Stimulated activated naive B cell treated with anti-CD40 and anti-IgM and Interleukin-4, amounts not matched to agents 10 μg/mL and 1 μg/mL and 100 μg/mL, for 72 hours (primary cell): ENCODE measurements around the gene SCAMP2.
"Not testable (repeated sequence)": the region's sequence is repeated elsewhere in the genome, so short reads cannot be mapped to it uniquely, and the experiment has no call there.

Source experiments
- ATAC-seq, 2 donors: fragments of 150-1000 bp; cut with Tn5 transposase; replicated peaks; 2 replicates each; pipeline ENCODE4 v1.10.0; 2021; ENCODE audit warnings: moderate library complexity in 1 of 2
- DNase-seq: peaks from one replicate; pipeline ENCODE4 v3.0.0; 2021
- H3K27ac Mint-ChIP-seq: one replicate; pipeline ENCODE4 v1.8.0; 2022; ENCODE audit warnings: mild to moderate bottlenecking, mixed read lengths
- H3K27me3 Mint-ChIP-seq, 2 donors: one replicate each; pipeline ENCODE4 v1.8.0; 2022; ENCODE audit warnings: mixed read lengths in 2 of 2
- H3K36me3 Mint-ChIP-seq, 2 donors: one replicate each; pipeline ENCODE4 v1.8.0; 2022; ENCODE audit warnings: mixed read lengths in 2 of 2, mild to moderate bottlenecking in 1 of 2
- H3K4me1 Mint-ChIP-seq, 2 donors: one replicate each; pipeline ENCODE4 v1.8.0; 2022; ENCODE audit warnings: mixed read lengths in 2 of 2, mild to moderate bottlenecking in 1 of 2
- H3K4me3 Mint-ChIP-seq, 2 donors: one replicate each; pipeline ENCODE4 v1.8.0; 2022; ENCODE audit warnings: mild to moderate bottlenecking in 2 of 2, mixed read lengths in 2 of 2, moderate library complexity in 1 of 2
- H3K9me3 Mint-ChIP-seq, 2 donors: one replicate each; pipeline ENCODE4 v1.8.0; 2022; ENCODE audit warnings: mixed read lengths in 2 of 2, mild to moderate bottlenecking in 1 of 2

The SCAMP2 gene

DNA sequence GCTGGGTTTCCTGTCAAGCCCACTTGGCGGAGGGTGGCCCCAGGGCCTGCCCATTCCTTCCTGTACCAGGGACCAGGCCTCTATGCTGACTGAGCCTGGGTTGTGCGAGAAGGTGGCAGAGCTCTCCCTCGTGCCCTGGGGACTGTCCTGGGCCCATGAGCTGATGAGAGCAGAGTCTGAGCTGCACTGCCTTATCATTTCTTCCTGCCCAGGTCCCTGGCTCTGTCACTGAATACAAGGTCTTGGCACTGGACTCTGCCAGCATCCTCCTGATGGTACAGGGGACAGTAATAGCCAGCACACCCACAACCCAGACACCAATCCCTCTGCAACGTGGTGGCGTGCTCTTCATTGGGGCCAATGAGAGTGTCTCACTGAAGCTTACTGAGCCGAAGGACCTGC, 24.1 kb upstream of the SCAMP2 start:
- no peak for DNase-seq
- Mint-ChIP-seq H3K9me3 (no peaks in the 10 kb centered on the region), H3K36me3 (peaks cover 26 to 51% of the 10 kb centered on the region in 2 donors), H3K27ac (peak overlapping the region; percentile 31), H3K27me3 (no peaks in the 10 kb centered on the region), H3K4me1 (peaks cover 14 to 24% of the 10 kb centered on the region in 2 donors), H3K4me3 (no peak overlapping the region)
- ATAC-seq, result no peak

GRCh38 chr15:74896316-74896715, 23.2 kb upstream of the SCAMP2 start:
- no peaks in the 10 kb centered on the region for H3K27me3 Mint-ChIP-seq
- no peaks in the 10 kb centered on the region for H3K9me3 Mint-ChIP-seq
- no peak overlapping the region for H3K27ac Mint-ChIP-seq
- H3K4me1 Mint-ChIP-seq, result peaks cover 14 to 27% of the 10 kb centered on the region in 2 donors
- DNase-seq (no peak), ATAC-seq (no peak)
- peaks cover 26 to 58% of the 10 kb centered on the region in 2 donors for H3K36me3 Mint-ChIP-seq
- no peak overlapping the region for H3K4me3 Mint-ChIP-seq

DNA sequence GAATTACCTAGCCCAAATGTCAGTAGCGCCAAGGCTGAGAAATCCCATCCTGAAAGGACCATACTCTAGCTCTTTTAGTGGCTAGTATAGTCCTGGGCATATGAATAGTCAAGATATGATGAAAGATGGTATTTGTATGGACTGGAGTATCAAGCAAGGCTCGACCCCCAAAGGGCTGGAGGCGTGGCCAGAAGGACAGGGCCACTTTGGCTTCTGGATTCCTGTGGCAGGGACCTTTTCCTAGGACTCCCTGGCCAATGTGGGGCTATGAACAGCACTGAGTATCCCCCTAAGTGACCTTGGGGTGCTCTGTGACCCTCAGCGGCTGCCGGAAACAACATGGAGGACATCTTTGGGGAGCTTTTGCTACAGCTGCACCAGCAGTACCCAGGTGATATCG, 22.7 kb upstream of the SCAMP2 start:
- Mint-ChIP-seq H3K27me3 (no peaks in the 10 kb centered on the region), H3K9me3 (no peaks in the 10 kb centered on the region), H3K4me1 (peaks cover 14 to 32% of the 10 kb centered on the region in 2 donors), H3K4me3 (no peak overlapping the region), H3K27ac (no peak overlapping the region), H3K36me3 (peaks cover 25 to 57% of the 10 kb centered on the region in 2 donors)
- DNase-seq, result no peak
- ATAC-seq, result no peak

DNA sequence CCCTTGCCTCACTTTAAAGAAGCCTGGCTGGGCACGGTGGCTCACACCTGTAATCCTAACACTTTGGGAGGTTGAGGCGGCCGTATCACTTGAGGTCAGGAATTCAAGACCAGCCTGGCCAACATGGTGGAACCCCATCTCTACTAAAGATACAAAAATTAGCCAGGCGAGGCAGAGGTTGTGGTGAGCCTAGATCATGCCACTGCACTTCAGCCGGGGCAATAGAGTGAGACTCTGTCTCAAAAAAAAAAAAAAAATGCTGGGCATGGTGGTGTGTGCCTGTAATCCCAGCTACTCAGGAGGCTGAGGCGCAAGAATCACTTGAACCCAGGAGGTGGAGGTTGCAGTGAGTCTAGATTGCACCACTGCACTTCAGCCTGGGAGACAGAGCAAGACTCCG, 21.2 kb upstream of the SCAMP2 start:
- Mint-ChIP-seq H3K36me3 (peaks cover 18 to 48% of the 10 kb centered on the region in 2 donors), H3K4me1 (peaks cover 23 to 46% of the 10 kb centered on the region in 2 donors)
- not testable (repeated sequence) for DNase-seq, ATAC-seq, H3K9me3 Mint-ChIP-seq, H3K27ac Mint-ChIP-seq, H3K27me3 Mint-ChIP-seq, H3K4me3 Mint-ChIP-seq

- Mint-ChIP-seq H3K4me1 (peaks cover 27 to 51% of the 10 kb centered on the region in 2 donors), H3K9me3 (no peaks in the 10 kb centered on the region), H3K36me3 (peaks cover 18 to 44% of the 10 kb centered on the region in 2 donors), H3K27ac (peak overlapping the region; percentile 76), H3K27me3 (no peaks in the 10 kb centered on the region), H3K4me3 (no peak overlapping the region)
- no peak for ATAC-seq
- DNase-seq, result no peak
Measured at GRCh38 chr15:74893627-74894026, 20.5 kb upstream of the SCAMP2 start.

GRCh38 chr15:74892931-74893330, 19.8 kb upstream of the SCAMP2 start:
- H3K36me3 Mint-ChIP-seq, result peaks cover 18 to 44% of the 10 kb centered on the region in 2 donors
- H3K4me3 Mint-ChIP-seq, result no peak overlapping the region
- peak overlapping the region; percentile 71 for H3K27ac Mint-ChIP-seq

DNA sequence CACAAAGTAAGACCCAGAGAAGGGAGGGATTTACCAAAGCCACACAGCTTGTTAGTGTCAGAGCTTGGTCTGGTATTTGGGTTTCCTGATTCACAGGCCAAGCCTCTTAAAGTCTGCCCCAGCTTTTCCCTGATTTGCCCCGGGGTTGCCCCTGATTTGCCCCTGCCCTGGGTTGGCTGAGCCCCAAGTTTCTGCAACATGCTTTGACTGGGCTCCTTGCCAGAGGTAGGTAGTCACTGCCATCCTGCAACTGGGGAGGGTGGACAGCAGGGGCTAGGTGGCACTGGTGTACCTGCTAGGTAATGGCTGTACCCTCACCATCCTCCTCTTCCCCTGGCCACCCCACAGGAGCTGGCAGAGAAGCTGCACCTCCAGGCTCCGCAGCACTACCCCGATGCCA, 19.1 kb upstream of the SCAMP2 start:
- Mint-ChIP-seq H3K27ac (no peak overlapping the region), H3K4me3 (no peak overlapping the region), H3K27me3 (no peaks in the 10 kb centered on the region), H3K4me1 (peaks cover 29 to 51% of the 10 kb centered on the region in 2 donors), H3K36me3 (peaks cover 16 to 42% of the 10 kb centered on the region in 2 donors), H3K9me3 (no peaks in the 10 kb centered on the region)
- ATAC-seq (no peak), DNase-seq (no peak)

More at GRCh38 chr15:74892931-74893330, 19.8 kb upstream of the SCAMP2 start:
- peaks cover 27 to 51% of the 10 kb centered on the region in 2 donors for H3K4me1 Mint-ChIP-seq
- ATAC-seq, result no peak
- H3K9me3 Mint-ChIP-seq, result no peaks in the 10 kb centered on the region
- DNase-seq, result no peak
- H3K27me3 Mint-ChIP-seq, result no peaks in the 10 kb centered on the region

- H3K36me3 Mint-ChIP-seq, result peaks cover 16 to 34% of the 10 kb centered on the region in 2 donors
Measured at GRCh38 chr15:74891469-74891868, 18.3 kb upstream of the SCAMP2 start.

GRCh38 chr15:74890665-74890960, 17.4 kb upstream of the SCAMP2 start:
- H3K36me3 Mint-ChIP-seq, result peaks cover 16 to 32% of the 10 kb centered on the region in 2 donors
- no peaks in the 10 kb centered on the region for H3K27me3 Mint-ChIP-seq
- no peaks in the 10 kb centered on the region for H3K9me3 Mint-ChIP-seq
- peak overlapping the region; percentile 97 for H3K27ac Mint-ChIP-seq
- H3K4me3 Mint-ChIP-seq, result peak overlapping the region; percentile 92 to 93
- DNase-seq (no peak), ATAC-seq (no peak)
- H3K4me1 Mint-ChIP-seq, result peaks cover 30 to 51% of the 10 kb centered on the region in 2 donors

More at GRCh38 chr15:74891469-74891868, 18.3 kb upstream of the SCAMP2 start:
- H3K9me3 Mint-ChIP-seq, result no peaks in the 10 kb centered on the region
- peaks cover 30 to 51% of the 10 kb centered on the region in 2 donors for H3K4me1 Mint-ChIP-seq
- DNase-seq (no peak), ATAC-seq (no peak)
- H3K4me3 Mint-ChIP-seq, result no peak overlapping the region
- H3K27me3 Mint-ChIP-seq, result no peaks in the 10 kb centered on the region
- H3K27ac Mint-ChIP-seq, result no peak overlapping the region

DNA sequence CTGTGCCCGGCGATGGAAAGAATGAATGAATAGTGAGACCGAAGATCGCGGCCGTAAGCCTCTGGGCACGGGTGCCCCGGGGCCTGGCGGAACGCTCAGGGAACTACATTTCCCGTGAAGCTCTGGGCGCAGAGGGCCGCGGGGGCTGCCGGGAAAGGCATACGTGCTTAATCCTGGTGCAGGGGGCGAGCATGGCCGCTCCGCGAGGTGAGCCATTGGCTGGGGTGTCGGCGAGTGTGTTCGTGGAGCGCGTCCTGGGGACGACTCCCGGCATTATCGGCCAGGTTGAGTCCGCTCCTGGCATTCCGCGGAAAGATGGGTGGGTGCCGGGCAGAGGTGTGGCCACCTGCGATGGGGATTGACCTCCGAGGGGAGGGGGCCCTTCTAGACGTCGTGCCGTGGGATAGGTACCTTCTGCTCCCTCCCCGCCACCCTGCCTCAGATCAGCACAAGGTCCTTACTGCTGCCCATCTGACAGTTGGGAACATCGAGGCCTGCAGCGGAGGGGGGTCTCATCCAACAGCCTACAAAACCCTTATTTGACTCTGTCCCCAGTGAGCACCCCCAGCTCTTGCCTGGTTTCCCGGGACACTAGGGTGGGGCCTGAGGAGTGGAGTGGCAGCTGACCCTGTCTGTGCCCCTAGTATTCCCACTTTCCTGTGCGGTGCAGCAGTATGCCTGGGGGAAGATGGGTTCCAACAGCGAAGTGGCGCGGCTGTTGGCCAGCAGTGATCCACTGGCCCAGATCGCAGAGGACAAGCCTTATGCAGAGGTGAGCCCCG, 16.9 kb upstream of the SCAMP2 start, which contains the start of gene MPI:
Gene MPI, plus strand, starts transcription at position 160 of the 782 bp plus-strand sequence. Its CDS starts 32 bp downstream, at position 192.
- Mint-ChIP-seq H3K27me3 (no peaks in the 10 kb centered on the region), H3K27ac (peak within 1 kb of the TSS; percentile 97), H3K4me3 (peak within 1 kb of the TSS; percentile 92 to 93), H3K9me3 (no peaks in the 10 kb centered on the region), H3K36me3 (peaks cover 13 to 30% of the 10 kb centered on the region in 2 donors), H3K4me1 (peaks cover 30 to 51% of the 10 kb centered on the region in 2 donors)
- peak; percentile 99 for ATAC-seq
- peak; percentile 83 for DNase-seq

DNA sequence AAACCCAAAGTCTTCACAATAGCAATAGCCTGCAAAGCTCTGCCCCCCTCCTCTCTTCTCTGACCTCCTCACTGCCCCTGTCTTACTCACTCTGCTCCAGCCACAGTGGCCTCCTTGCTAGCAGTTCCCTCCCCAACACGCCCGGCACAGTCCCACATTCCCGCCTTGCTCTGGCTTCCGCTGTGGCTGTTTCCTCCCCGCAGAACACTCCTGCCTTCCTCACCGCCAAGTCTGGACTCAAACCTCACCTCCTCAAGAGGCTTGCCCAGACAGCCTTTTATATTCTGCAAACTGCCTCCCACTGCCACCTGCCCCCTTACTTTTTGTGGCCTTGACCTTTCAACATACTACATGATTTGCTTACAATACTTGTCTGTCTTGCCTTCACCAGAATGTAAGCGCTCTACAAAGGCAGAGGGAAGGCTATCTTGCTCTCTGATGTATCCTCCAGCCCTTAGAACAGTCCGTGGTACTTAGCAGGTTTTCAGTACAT, 16.3 kb upstream of the SCAMP2 start:
- peaks cover 30 to 51% of the 10 kb centered on the region in 2 donors for H3K4me1 Mint-ChIP-seq
- H3K9me3 Mint-ChIP-seq, result no peaks in the 10 kb centered on the region
- H3K27ac Mint-ChIP-seq, result peak overlapping the region; percentile 97
- DNase-seq (no peak), ATAC-seq (peak in 1 of 2 donors; percentile 7)
- peak overlapping the region; percentile 92 to 93 for H3K4me3 Mint-ChIP-seq
- H3K27me3 Mint-ChIP-seq, result no peaks in the 10 kb centered on the region
- H3K36me3 Mint-ChIP-seq, result peaks cover 13 to 26% of the 10 kb centered on the region in 2 donors

DNA sequence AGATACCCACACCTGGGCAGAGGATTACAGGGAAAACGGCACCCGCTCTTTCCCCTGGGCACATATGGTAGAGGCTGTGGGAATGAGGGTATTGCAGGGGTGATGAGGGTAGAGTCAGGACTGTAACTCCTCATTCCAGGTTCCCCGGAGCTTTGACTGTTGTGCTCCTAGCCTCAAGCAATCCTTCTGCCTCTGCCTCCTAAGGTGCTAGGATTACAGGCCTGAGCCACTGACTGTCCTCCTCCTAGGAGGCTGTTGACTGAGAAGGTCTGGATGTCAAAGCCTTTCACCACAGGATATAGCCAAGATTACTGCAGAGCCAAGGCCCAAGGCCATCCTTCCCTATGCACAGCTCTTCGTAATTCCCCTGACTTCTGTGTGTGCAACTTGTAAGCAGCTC, 15.6 kb upstream of the SCAMP2 start:
- Mint-ChIP-seq H3K4me3 (peak overlapping the region in 1 of 2 donors; percentile 92), H3K4me1 (peaks cover 28 to 49% of the 10 kb centered on the region in 2 donors), H3K36me3 (peaks cover 12 to 23% of the 10 kb centered on the region in 2 donors), H3K27ac (no peak overlapping the region), H3K9me3 (no peaks in the 10 kb centered on the region), H3K27me3 (no peaks in the 10 kb centered on the region)
- DNase-seq (no peak), ATAC-seq (no peak)

GRCh38 chr15:74887537-74888193, 14.5 kb upstream of the SCAMP2 start:
- H3K27me3 Mint-ChIP-seq, H3K27ac Mint-ChIP-seq, DNase-seq, ATAC-seq, H3K4me3 Mint-ChIP-seq, H3K9me3 Mint-ChIP-seq: not testable (repeated sequence)
- H3K36me3 Mint-ChIP-seq, result peaks cover 4 to 13% of the 10 kb centered on the region in 2 donors
- peaks cover 18 to 38% of the 10 kb centered on the region in 2 donors for H3K4me1 Mint-ChIP-seq

GRCh38 chr15:74885461-74885860, 12.3 kb upstream of the SCAMP2 start:
- peaks cover 0 to 5% of the 10 kb centered on the region in 2 donors for H3K27me3 Mint-ChIP-seq
- peaks cover 14 to 16% of the 10 kb centered on the region in 2 donors for H3K4me1 Mint-ChIP-seq
- no peak overlapping the region for H3K27ac Mint-ChIP-seq
- H3K36me3 Mint-ChIP-seq, result no peaks in the 10 kb centered on the region
- ATAC-seq (no peak), DNase-seq (no peak)
- H3K9me3 Mint-ChIP-seq, result peaks cover 0 to 4% of the 10 kb centered on the region in 2 donors
- H3K4me3 Mint-ChIP-seq, result no peak overlapping the region
